HK-2 (cell line): ENCODE data around the gene NR2F6.

Source experiments
- DNase-seq: peaks from one replicate; pipeline ENCODE4 v3.0.0-alpha.2; 2018; ENCODE audit not compliant: unreplicated experiment

The NR2F6 gene

GRCh38 chr19:17237747-17238706 lies 7.7 kb downstream of the NR2F6 start:
- no peak for DNase-seq

- DNase-seq, result no peak
Measured at GRCh38 chr19:17236811-17237543, 8.7 kb downstream of the NR2F6 start.

GRCh38 chr19:17235971-17236777 lies 9.5 kb downstream of the NR2F6 start:
- peak; percentile 66 for DNase-seq

GRCh38 chr19:17235300-17235970 lies 10.3 kb downstream of the NR2F6 start:
- DNase-seq, result no peak

GRCh38 chr19:17234911-17235299 lies 10.8 kb downstream of the NR2F6 start:
- peak; percentile 49 for DNase-seq

GRCh38 chr19:17232258-17232657 lies 13.5 kb downstream of the NR2F6 start:
- DNase-seq, result no peak

GRCh38 chr19:17229890-17230289 lies 15.8 kb downstream of the NR2F6 start:
- DNase-seq, result no peak

GRCh38 chr19:17227798-17228367 lies 17.8 kb downstream of the NR2F6 start:
- no peak for DNase-seq

GRCh38 chr19:17226002-17226933 lies 19.5 kb downstream of the NR2F6 start, which contains the start of gene OCEL1:
TSS of gene OCEL1 (plus strand) at chr19:17226226. CDS start at chr19:17226248, 22 bp downstream.
- peak; percentile 97 for DNase-seq

GRCh38 chr19:17225053-17225452 lies 20.7 kb downstream of the NR2F6 start:
- DNase-seq, result no peak

GRCh38 chr19:17220207-17220758 lies 25.4 kb downstream of the NR2F6 start:
- peak; percentile 71 for DNase-seq

- no peak for DNase-seq
Measured at GRCh38 chr19:17219286-17219685, 26.4 kb downstream of the NR2F6 start.

GRCh38 chr19:17216058-17216670 lies 29.6 kb downstream of the NR2F6 start:
- DNase-seq, result no peak

GRCh38 chr19:17215127-17215971 lies 30.4 kb downstream of the NR2F6 start, which contains the start of gene USE1:
TSS of gene USE1 (plus strand) at chr19:17215357. CDS start at chr19:17215406, 49 bp downstream.
- peak; percentile 89 for DNase-seq

- DNase-seq, result no peak
Measured at GRCh38 chr19:17214508-17215126, 31.1 kb downstream of the NR2F6 start.

GRCh38 chr19:17213334-17213733 lies 32.4 kb downstream of the NR2F6 start:
- no peak for DNase-seq
